Measurements from ENCODE around the gene EXOC2.

EXOC2 gene

GRCh38 chr6:513961-514360 is 179.0 kb downstream of the EXOC2 start:
- no peak for DNase-seq

DNA sequence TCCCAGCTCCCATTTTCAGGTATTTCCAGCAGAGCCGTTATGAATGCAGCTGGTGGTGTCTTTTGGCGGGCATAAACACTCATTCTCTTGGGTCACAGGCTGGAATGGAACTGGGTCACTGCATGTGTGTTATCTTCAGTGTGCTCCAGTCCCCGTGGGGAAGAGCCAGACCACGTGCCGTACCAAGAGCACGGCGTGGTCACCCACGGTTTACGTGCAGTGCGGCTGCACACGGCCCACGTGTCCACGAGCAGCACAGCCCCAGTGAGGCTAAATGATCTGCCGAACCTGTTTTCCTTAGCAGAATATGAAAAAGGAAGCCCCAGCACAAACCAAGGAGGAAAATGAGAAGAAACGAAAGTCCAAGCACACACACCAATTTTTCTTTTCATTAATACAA is 179.9 kb downstream of the EXOC2 start:
- no peak for DNase-seq

DNA sequence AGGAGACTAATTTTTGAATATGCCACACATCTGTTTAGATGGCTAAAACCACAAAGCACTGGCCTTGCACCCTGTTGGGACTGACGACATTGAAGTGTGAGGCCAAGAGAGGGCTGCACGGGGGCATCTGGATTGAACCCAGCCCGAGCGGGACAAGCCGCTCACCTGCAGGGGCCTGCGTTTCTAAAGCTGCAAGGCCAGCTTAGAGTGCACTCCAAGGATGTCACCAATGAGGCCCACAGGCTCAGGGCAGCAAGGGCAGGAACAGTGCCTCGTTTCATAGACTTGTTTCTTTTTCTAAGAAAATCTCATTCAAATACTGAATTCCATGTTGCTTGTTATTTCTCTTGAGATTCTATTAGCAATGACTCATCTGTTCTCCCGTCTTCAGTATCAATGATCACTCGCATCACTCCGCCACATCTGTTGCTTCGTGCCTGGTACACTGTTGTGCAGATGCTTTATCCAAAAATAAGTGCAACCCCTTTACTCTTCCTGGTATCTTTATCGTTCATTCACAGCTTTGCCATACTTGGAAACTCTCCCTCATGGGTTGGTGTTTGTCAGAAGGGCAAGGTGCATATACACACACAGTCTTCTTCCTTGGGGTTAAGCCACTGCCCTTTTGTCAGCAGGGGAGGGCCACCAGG is 181.3 kb downstream of the EXOC2 start:
- no peak for DNase-seq

DNA sequence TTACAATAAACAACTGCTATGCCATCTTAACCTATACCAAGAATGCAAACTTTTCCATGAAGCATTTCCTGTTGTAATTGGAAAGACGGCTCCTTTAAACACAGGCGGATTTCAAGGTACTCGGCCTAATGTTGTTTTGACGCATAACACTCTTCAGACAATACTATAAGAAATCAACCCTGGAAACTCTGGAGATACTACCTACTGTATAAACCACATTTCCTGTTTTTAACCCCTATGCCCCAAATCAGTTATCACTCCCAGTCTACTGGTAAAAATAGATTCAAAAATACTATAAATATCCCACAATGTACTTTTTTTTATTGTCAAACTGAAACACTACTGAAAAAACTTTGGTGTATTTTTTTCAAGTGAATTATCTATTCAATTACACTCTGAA is 183.3 kb downstream of the EXOC2 start:
- DNase-seq, result no peak

DNA sequence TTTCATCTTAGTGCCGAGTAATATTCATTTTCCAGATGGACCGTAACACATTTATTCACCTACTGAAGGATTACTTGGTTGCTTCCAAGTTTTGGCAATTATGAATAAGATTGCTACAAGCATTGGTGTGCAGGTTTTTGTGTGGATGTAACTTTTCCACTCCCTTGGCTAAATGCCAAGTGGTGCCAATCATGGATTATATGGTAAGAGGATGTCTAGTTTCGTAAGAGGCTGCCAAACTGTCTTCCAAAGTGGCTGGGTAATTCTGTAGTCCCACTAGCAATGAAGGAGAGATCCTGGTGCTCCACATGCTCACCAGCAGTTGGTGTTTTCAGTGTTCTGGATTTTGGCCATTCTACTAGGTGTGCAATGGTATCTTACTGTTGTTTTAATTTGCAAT is 184.3 kb downstream of the EXOC2 start:
- DNase-seq, result no peak

GRCh38 chr6:508006-508405 is 184.9 kb downstream of the EXOC2 start:
- no peak for DNase-seq

GRCh38 chr6:506920-507622 is 185.9 kb downstream of the EXOC2 start:
- no peak for DNase-seq

- DNase-seq, result no peak
Measured at GRCh38 chr6:506508-506907, 186.4 kb downstream of the EXOC2 start.

GRCh38 chr6:505374-505773 is 187.6 kb downstream of the EXOC2 start:
- DNase-seq, result no peak

GRCh38 chr6:504446-504980 is 188.4 kb downstream of the EXOC2 start:
- no peak for DNase-seq

- DNase-seq, result no peak
Measured at GRCh38 chr6:503610-504362, 189.2 kb downstream of the EXOC2 start.

DNA sequence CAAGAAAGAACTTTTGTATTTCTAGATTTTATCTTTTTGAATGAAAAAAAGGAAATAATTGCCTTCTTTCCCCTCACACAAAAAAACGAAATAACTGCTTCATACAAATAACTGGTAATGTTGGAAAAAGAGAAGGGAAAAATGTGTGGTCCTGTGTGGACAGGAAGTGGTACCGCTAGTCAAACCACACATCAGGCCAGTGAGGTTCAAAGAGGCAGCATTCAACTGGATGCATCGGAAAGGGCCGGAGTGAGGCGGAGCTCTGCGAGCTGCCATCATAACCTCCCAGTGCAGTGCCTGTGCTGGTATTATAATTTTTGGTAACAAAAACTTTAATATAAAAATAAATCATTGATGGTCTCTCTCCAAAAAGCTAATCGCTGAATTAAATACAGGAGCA is 190.2 kb downstream of the EXOC2 start:
- no peak for DNase-seq

- peak; percentile 51 for DNase-seq
Measured at GRCh38 chr6:501891-502601, 190.9 kb downstream of the EXOC2 start.

- no peak for DNase-seq
Measured at GRCh38 chr6:499617-500016, 193.3 kb downstream of the EXOC2 start.

DNA sequence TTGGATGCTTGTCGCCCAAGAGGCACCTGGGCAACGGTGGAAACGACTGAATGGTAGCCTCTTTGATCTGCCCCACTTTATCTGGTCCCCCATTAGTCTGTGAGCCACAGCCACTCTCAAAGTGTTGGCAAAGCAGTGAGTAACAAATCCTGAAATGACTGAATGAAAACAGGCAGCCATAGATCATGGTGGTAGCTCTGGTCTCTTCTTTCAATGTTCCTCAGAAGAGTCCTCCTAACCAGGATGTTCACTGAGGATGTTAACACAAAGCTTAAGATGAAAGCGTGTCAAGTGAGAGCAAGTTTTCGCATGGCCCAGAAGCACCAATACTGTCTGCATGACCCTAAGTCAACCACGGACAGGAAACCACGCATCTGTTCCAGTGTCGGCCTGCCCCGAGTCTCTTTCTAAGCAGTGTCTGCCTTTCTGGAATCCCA is 194.1 kb downstream of the EXOC2 start:
- peak; percentile 35 for DNase-seq

DNA sequence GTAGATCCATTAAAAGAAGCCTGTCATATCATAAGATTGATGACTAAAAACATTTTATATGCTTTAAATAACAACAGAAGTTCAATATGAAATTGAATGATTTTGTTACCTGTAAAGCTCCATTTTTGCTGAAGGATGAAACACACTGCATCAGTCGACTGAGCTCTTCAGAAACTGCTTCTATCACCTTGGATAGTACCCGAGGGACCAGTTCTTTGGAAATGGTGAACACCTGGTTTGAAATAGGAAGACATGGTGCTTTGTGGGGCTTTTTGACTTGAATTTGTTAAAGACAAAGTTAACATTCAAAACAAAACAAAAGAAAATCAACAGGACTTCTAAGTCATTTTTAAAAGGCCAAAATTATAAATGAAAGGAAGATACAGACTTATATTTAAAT is 195.7 kb downstream of the EXOC2 start:
- no peak for DNase-seq

- no peak for DNase-seq
Measured at GRCh38 chr6:496649-497048, 196.3 kb downstream of the EXOC2 start.

GRCh38 chr6:494394-494793 is 198.5 kb downstream of the EXOC2 start:
- DNase-seq, result no peak

DNA sequence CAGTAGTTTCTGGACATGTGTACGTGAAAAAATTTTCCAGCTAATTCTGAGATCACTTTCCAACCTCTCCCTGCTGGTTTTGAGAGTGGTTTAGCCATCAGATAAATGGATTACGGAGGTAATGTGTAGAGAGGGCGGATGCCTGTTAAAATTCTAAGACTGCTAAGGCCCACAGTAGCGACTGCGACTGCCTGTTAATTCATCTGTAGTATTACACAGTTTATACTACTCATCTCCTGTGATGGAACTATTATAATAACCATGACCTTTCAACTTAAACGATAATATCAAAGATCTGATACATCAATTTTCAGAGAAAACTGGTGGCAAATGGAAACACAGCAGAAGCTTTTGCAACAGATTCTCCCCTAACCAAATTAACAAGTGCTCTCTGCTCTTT is 199.1 kb downstream of the EXOC2 start:
- no peak for DNase-seq

DNA sequence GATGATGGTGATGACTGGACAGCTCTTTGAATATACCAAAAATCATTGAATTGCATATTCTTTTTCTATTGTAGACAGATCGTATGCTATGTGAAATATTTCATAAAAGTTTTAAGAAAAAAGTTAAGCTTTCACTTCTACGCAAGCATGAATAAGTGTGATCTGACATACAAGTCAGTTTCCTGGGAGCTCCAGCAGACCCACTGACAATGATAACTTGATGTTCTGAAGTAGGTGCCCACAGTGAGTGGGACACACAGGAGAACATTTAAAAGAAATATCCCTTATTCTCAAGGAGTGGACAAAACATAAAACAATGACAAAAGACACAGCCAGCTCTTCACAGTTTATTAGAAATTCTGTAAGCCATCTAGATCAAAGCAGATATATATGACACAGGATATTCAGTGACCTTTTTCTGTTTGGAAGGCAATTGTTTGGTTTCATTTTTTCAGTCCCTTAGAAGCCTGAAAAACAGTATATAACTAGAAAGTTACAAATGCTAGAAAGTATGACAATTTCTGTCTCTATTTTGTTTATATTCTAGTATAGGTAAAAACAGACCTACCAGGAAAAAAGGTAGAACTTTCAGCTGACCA is 200.0 kb downstream of the EXOC2 start:
- no peak for DNase-seq

DNA sequence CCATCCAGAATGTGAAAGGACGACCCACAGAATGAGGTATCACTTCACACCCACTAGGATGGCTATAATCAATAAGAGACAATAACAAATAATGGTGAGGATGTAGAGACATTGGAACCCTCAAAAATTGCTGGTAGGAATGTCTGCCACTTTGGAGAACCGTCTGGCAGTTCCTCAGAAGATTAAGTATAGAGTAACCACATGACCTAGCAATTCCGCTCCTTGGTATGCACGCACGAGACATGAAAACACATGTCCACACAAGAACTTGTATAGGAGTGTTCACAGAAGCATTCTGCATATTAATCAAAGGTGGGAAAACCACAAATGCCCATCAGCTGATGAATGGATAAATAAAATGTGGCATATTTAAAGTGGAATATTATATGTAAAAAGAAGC is 200.8 kb downstream of the EXOC2 start:
- no peak for DNase-seq

DNA sequence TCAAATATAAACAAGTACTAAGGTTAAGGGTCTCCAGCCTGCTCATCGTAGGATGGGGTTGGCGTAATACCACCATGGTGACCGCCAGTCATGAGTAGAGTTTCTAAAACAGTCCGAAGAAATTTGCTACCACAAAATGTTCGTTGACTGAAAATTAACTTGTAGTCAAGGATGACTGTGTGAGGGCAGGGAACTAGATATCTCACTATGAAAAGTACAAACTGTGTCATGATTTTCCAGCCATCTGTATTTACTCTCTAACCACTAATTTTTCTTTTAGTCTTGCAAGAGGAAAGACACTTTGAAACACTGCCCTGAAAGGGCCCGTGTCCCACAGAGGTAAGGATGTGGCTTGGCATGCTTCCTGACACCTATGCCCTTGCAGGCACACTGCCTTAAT is 201.7 kb downstream of the EXOC2 start:
- peak; percentile 32 for DNase-seq

Data from activated CD4-positive, alpha-beta T cell treated with anti-CD3 and anti-CD28 coated beads, Interleukin-2, amount 50 U/mL, for 1 hour (primary cell).